MM.1S (cell line): ENCODE results near the gene NHLRC3.

ENCODE experiments used
- DNase-seq: peaks from one replicate; pipeline ENCODE4 v3.0.0-alpha.2; 2015
- H2AFZ ChIP-seq: fragments of 300-600 bp; sonication (generic); 2 replicates; pipeline ENCODE4 v1.6.0; 2016; ENCODE audit warnings: antibody characterized with exemption, low read length
- H3F3A ChIP-seq: fragments of 300-600 bp; sonication (generic); 2 replicates; pipeline ENCODE4 v1.6.1; 2016; ENCODE audit warnings: mild to moderate bottlenecking, antibody characterized with exemption, low read length, moderate library complexity, mixed read lengths; ENCODE audit not compliant: insufficient read depth
- H3K27ac ChIP-seq: fragments of 300-600 bp; sonication (generic); 2 replicates; pipeline ENCODE4 v1.5.1; 2016; ENCODE audit warnings: mild to moderate bottlenecking, low read length
- H3K27me3 ChIP-seq: fragments of 300-600 bp; sonication (generic); replicated peaks from 2 replicates; pipeline ENCODE4 v1.6.0; 2016; ENCODE audit warnings: low read length; ENCODE audit not compliant: insufficient read depth
- H3K36me3 ChIP-seq: fragments of 300-600 bp; sonication (generic); replicated peaks from 2 replicates; pipeline ENCODE4 v1.6.1; 2016; ENCODE audit warnings: mild to moderate bottlenecking, low read length, mixed read lengths; ENCODE audit not compliant: insufficient read depth
- H3K4me1 ChIP-seq: fragments of 300-600 bp; sonication (generic); 2 replicates; pipeline ENCODE4 v1.6.1; 2016; ENCODE audit warnings: low read length, mixed read lengths
- H3K4me2 ChIP-seq: fragments of 300-600 bp; sonication (generic); 2 replicates; pipeline ENCODE4 v1.6.0; 2016; ENCODE audit warnings: low read depth, low read length
- H3K4me3 ChIP-seq: fragments of 300-600 bp; sonication (generic); 2 replicates; pipeline ENCODE4 v1.5.1; 2016; ENCODE audit warnings: low read length, mixed read lengths
- H3K79me2 ChIP-seq: fragments of 300-600 bp; sonication (generic); 2 replicates; pipeline ENCODE4 v1.6.1; 2016; ENCODE audit warnings: mixed run types, low read length, mixed read lengths
- H3K9ac ChIP-seq: fragments of 300-600 bp; sonication (generic); 2 replicates; pipeline ENCODE4 v1.6.1; 2016; ENCODE audit warnings: low read length, mixed read lengths
- H3K9me2 ChIP-seq: fragments of 300-600 bp; sonication (generic); replicated peaks from 2 replicates; pipeline ENCODE4 v1.6.1; 2016; ENCODE audit warnings: mild to moderate bottlenecking, low read length, mixed read lengths; ENCODE audit not compliant: insufficient read depth
- H3K9me3 ChIP-seq: fragments of 300-600 bp; sonication (generic); replicated peaks from 2 replicates; pipeline ENCODE4 v1.6.1; 2016; ENCODE audit warnings: mild to moderate bottlenecking, low read length, mixed read lengths; ENCODE audit not compliant: insufficient read depth
- H4K20me1 ChIP-seq: fragments of 300-600 bp; sonication (generic); 2 replicates; pipeline ENCODE4 v1.6.1; 2016; ENCODE audit warnings: mild to moderate bottlenecking, low read length, moderate library complexity, mixed read lengths; ENCODE audit not compliant: insufficient read depth
- EZH2 ChIP-seq: fragments of 300-600 bp; sonication (generic); optimal IDR thresholded peaks from 2 replicates; pipeline ENCODE3; 2017; ENCODE audit warnings: low read depth, mild to moderate bottlenecking, antibody characterized with exemption, low read length, mixed read lengths
- EZH2phosphoT487 ChIP-seq: fragments of 300-600 bp; sonication (generic); IDR thresholded peaks from 2 replicates; pipeline ENCODE4 v1.6.1; 2018; ENCODE audit warnings: antibody characterized with exemption, low read length
- TF ChIP-seq, protein P1 (sequence below): fragments of 300-600 bp; sonication (generic); IDR thresholded peaks from 2 replicates; pipeline ENCODE4 v1.5.1; 2016; ENCODE audit warnings: antibody characterized with exemption, low read length, mixed read lengths

NHLRC3 gene

DNA sequence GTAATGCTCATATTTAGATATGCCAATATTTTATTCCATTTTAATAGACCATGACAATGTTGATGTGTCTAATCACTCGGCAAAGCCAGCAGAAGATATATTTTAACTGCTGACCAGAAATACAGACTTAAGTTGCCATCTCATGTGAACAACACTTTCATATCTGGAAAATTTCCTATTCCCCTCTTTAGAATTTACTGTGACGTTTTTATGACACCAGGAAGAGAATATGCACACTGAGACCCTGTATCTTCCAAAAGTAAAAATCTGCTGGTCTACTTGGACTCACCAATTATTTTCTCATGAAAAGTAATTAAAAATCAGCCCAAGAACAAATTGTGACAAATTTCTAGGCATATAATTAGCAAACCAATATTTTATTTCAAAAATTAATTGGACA lies 2.5 kb upstream of the NHLRC3 start:
- peaks cover 72% of the 10 kb centered on the region for H3K79me2 ChIP-seq
- no peaks in the 10 kb centered on the region for H3K9me3 ChIP-seq
- peak overlapping the region; percentile 80 for H3K9ac ChIP-seq
- no peaks in the 10 kb centered on the region for H3K9me2 ChIP-seq
- no peaks in the 10 kb centered on the region for H3K36me3 ChIP-seq
- no peaks in the 10 kb centered on the region for H3F3A ChIP-seq
- no peaks in the 10 kb centered on the region for H4K20me1 ChIP-seq
- no peaks in the 10 kb centered on the region for H3K4me1 ChIP-seq
- no peaks in the 10 kb centered on the region for H3K27me3 ChIP-seq
- DNase-seq: no peak
- H3K27ac ChIP-seq: peak overlapping the region; percentile 85; the same call in 1 of the 2 replicates
- peak overlapping the region; percentile 76 for H3K4me3 ChIP-seq
- no peak overlapping the region for H2AFZ ChIP-seq
- no peak for TF ChIP-seq EZH2phosphoT487
- TF ChIP-seq EZH2: no peak
- TF ChIP-seq, protein P1, sequence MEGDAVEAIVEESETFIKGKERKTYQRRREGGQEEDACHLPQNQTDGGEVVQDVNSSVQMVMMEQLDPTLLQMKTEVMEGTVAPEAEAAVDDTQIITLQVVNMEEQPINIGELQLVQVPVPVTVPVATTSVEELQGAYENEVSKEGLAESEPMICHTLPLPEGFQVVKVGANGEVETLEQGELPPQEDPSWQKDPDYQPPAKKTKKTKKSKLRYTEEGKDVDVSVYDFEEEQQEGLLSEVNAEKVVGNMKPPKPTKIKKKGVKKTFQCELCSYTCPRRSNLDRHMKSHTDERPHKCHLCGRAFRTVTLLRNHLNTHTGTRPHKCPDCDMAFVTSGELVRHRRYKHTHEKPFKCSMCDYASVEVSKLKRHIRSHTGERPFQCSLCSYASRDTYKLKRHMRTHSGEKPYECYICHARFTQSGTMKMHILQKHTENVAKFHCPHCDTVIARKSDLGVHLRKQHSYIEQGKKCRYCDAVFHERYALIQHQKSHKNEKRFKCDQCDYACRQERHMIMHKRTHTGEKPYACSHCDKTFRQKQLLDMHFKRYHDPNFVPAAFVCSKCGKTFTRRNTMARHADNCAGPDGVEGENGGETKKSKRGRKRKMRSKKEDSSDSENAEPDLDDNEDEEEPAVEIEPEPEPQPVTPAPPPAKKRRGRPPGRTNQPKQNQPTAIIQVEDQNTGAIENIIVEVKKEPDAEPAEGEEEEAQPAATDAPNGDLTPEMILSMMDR: no peak
- H3K4me2 ChIP-seq: peak overlapping the region; percentile 87

DNA sequence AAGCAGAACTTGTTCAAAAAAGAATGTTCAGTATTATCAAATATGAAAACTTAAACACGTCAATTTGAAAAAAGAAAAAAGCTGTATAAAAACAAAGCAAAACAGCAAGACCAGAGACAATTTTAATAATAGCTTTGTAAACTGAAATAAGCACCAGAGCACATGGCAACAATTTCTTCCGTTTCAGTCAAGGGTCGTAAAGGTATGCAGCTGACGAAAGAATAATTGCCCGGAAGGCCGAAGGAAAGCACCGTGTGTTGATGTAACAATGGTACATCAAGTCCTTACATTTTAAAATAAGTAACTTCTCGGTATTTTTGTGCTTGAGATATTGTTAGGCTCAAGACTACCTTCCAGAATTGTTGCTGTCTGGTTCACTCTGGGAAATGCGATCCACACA lies 2.0 kb upstream of the NHLRC3 start:
- Histone ChIP-seq H3K9me3 (no peaks in the 10 kb centered on the region), H3K4me2 (peak overlapping the region; percentile 87), H3K9ac (peak overlapping the region; percentile 80), H3K27me3 (no peaks in the 10 kb centered on the region), H3K36me3 (no peaks in the 10 kb centered on the region), H3K9me2 (no peaks in the 10 kb centered on the region), H3K79me2 (peaks cover 68% of the 10 kb centered on the region), H3F3A (no peaks in the 10 kb centered on the region), H2AFZ (no peak overlapping the region), H3K4me3 (peak overlapping the region; percentile 76), H4K20me1 (no peaks in the 10 kb centered on the region), H3K4me1 (no peaks in the 10 kb centered on the region), H3K27ac (peak overlapping the region; percentile 85; the same call in 1 of the 2 replicates)
- DNase-seq: peak; percentile 10
- TF ChIP-seq, protein P1: no peak
- no peak for TF ChIP-seq EZH2
- no peak for TF ChIP-seq EZH2phosphoT487

DNA sequence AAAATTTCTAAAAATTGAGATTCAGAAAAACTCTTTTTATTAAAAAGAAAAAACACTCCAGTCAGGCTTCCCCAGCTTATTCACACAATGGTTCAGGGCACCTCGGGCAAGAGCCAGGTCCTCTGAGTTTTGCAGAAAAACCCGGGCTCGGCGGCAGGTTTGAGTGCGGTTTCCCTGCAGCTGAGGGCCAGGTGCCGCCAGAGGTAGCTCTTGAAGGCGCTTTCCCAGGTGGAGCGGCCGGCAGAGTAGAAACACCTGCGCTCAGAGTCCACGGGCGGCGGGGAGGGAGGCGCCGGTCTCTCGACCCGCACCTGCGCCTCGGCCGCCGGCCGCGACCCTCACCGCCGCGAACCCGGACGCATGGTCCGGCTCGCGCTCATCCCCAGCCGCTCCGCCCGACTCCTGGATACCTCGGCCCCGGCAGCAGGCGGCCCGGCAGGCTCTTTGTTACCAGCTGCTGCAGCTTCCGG lies 811 bp upstream of the NHLRC3 start:
- H3K36me3 ChIP-seq: no peaks in the 10 kb centered on the region
- peak overlapping the region; percentile 76 for H3K4me3 ChIP-seq
- no peaks in the 10 kb centered on the region for H3F3A ChIP-seq
- H3K79me2 ChIP-seq: peaks cover 58% of the 10 kb centered on the region
- no peaks in the 10 kb centered on the region for H3K9me2 ChIP-seq
- H3K4me2 ChIP-seq: peak overlapping the region; percentile 87; the same call in 1 of the 2 replicates
- no peaks in the 10 kb centered on the region for H3K27me3 ChIP-seq
- no peaks in the 10 kb centered on the region for H3K4me1 ChIP-seq
- peak overlapping the region; percentile 85 for H3K27ac ChIP-seq
- TF ChIP-seq EZH2 (no peak), EZH2phosphoT487 (no peak)
- TF ChIP-seq, protein P1: no peak
- H3K9ac ChIP-seq: peak overlapping the region; percentile 80
- H2AFZ ChIP-seq: 0 out of 2 replicates have a peak overlapping the region, but pooled peaks have one; percentile 15
- H4K20me1 ChIP-seq: no peaks in the 10 kb centered on the region
- DNase-seq: peak; percentile 59
- H3K9me3 ChIP-seq: no peaks in the 10 kb centered on the region
